Neural progenitor cell (in vitro differentiated cells): ENCODE results near the gene POLDIP3. TPM values are rescaled to one million over a fixed set of nuclear protein-coding genes. Genes with fewer than 3 reads are reported as not detected.

ENCODE experiments used
- DNase-seq: peaks from one replicate; pipeline ENCODE4 v3.0.0-alpha.2; 2016; ENCODE audit warnings: low spot score
- H2AFZ ChIP-seq: fragments of 200-600 bp; sonication (generic); replicated peaks from 2 replicates; pipeline ENCODE4 v1.6.1; 2016; ENCODE audit warnings: antibody characterized with exemption
- H3F3A ChIP-seq: fragments of 200-600 bp; sonication (generic); 2 replicates; pipeline ENCODE4 v1.6.1; 2016; ENCODE audit warnings: antibody characterized with exemption, low read depth
- H3K27ac ChIP-seq: fragments of 200-600 bp; sonication (generic); 2 replicates; pipeline ENCODE4 v1.5.1; 2016; ENCODE audit warnings: mild to moderate bottlenecking
- H3K27me3 ChIP-seq: fragments of 200-600 bp; sonication (generic); 2 replicates; pipeline ENCODE4 v1.6.1; 2016; ENCODE audit warnings: mild to moderate bottlenecking, moderate library complexity
- H3K36me3 ChIP-seq: fragments of 200-600 bp; sonication (generic); 2 replicates; pipeline ENCODE4 v1.5.1; 2016
- H3K4me1 ChIP-seq: fragments of 200-600 bp; sonication (generic); 2 replicates; pipeline ENCODE4 v1.6.1; 2016; ENCODE audit warnings: mixed run types
- H3K4me2 ChIP-seq: fragments of 200-600 bp; sonication (generic); 2 replicates; pipeline ENCODE4 v1.6.1; 2016
- H3K4me3 ChIP-seq: fragments of 200-600 bp; sonication (generic); 2 replicates; pipeline ENCODE4 v1.5.1; 2016
- H3K79me2 ChIP-seq: fragments of 200-600 bp; sonication (generic); 2 replicates; pipeline ENCODE4 v1.6.1; 2016; ENCODE audit warnings: low read depth
- H3K9ac ChIP-seq: fragments of 200-600 bp; sonication (generic); 2 replicates; pipeline ENCODE4 v1.6.1; 2016
- H3K9me3 ChIP-seq: fragments of 200-600 bp; sonication (generic); 2 replicates; pipeline ENCODE4 v1.5.1; 2016; ENCODE audit warnings: low read depth
- H4K20me1 ChIP-seq: fragments of 200-600 bp; sonication (generic); 2 replicates; pipeline ENCODE4 v1.6.1; 2016; ENCODE audit warnings: low read depth
- H3K27ac Mint-ChIP-seq: 3 replicates; pipeline ENCODE4 v1.8.0; 2021; ENCODE audit warnings: mixed read lengths
- H3K27me3 Mint-ChIP-seq: 2 replicates; pipeline ENCODE4 v1.8.0; 2022; ENCODE audit warnings: low read depth, mild to moderate bottlenecking, inconsistent platforms, moderate library complexity, mixed read lengths; ENCODE audit not compliant: insufficient read depth
- H3K36me3 Mint-ChIP-seq: 3 replicates; pipeline ENCODE4 v1.8.0; 2021; ENCODE audit warnings: mixed read lengths
- H3K4me1 Mint-ChIP-seq: 3 replicates; pipeline ENCODE4 v1.8.0; 2021; ENCODE audit warnings: mixed read lengths
- H3K4me3 Mint-ChIP-seq: 3 replicates; pipeline ENCODE4 v1.8.0; 2021; ENCODE audit warnings: mild to moderate bottlenecking, moderate library complexity, mixed read lengths
- H3K9me3 Mint-ChIP-seq: 3 replicates; pipeline ENCODE4 v1.8.0; 2020; ENCODE audit warnings: mixed read lengths
- CTCF ChIP-seq: fragments of 200-600 bp; sonication (generic); IDR thresholded peaks from 2 replicates; pipeline ENCODE4 v1.5.1; 2017; ENCODE audit warnings: antibody characterized with exemption, mild to moderate bottlenecking
- EZH2 ChIP-seq: fragments of 200-600 bp; sonication (generic); IDR thresholded peaks from 2 replicates; pipeline ENCODE4 v1.6.1; 2017; ENCODE audit warnings: antibody characterized with exemption, mild to moderate bottlenecking, moderate library complexity
- EZH2phosphoT487 ChIP-seq: fragments of 200-600 bp; sonication (generic); IDR thresholded peaks from 2 replicates; pipeline ENCODE4 v1.6.1; 2017; ENCODE audit warnings: antibody characterized with exemption
- total RNA-seq: library from RNA; depleted of rRNA; stranded (reverse); fragments of >200 nt; gene quantifications from 2 replicates; pipeline ENCODE4 v1.2.3, GENCODE V29; 2015; ENCODE audit warnings: low replicate concordance

POLDIP3 gene
- total RNA-seq, 1 donor from 2014 or later, result 37.8 TPM

- H4K20me1 ChIP-seq, result peaks cover 20% of the 10 kb centered on the region
- Mint-ChIP-seq H3K27ac (no peak overlapping the region), H3K9me3 (no peaks in the 10 kb centered on the region), H3K4me1 (peaks cover 3% of the 10 kb centered on the region), H3K27me3 (peaks cover 3% of the 10 kb centered on the region), H3K36me3 (peaks cover 6% of the 10 kb centered on the region), H3K4me3 (no peak overlapping the region)
- no peak for DNase-seq
- no peak overlapping the region for H3K4me2 ChIP-seq
- no peak overlapping the region for H3K4me3 ChIP-seq
- H3K9me3 ChIP-seq, result no peaks in the 10 kb centered on the region
- TF ChIP-seq EZH2, result no peak
- TF ChIP-seq CTCF, result no peak
- TF ChIP-seq EZH2phosphoT487, result no peak
- no peaks in the 10 kb centered on the region for H3F3A ChIP-seq
- peaks cover 10% of the 10 kb centered on the region for H3K4me1 ChIP-seq
- H3K27ac ChIP-seq, result no peak overlapping the region
- H3K27me3 ChIP-seq, result no peaks in the 10 kb centered on the region
- peaks cover 50% of the 10 kb centered on the region for H3K79me2 ChIP-seq
- H3K36me3 ChIP-seq, result no peaks in the 10 kb centered on the region
- no peak overlapping the region for H2AFZ ChIP-seq
- no peak overlapping the region for H3K9ac ChIP-seq
Observed at GRCh38 chr22:42639541-42640241, 25.0 kb upstream of the POLDIP3 start.

- Mint-ChIP-seq H3K36me3 (peaks cover 6% of the 10 kb centered on the region), H3K4me3 (no peak overlapping the region), H3K27me3 (peaks cover 3% of the 10 kb centered on the region), H3K9me3 (no peaks in the 10 kb centered on the region), H3K27ac (no peak overlapping the region), H3K4me1 (no peaks in the 10 kb centered on the region)
- Histone ChIP-seq H4K20me1 (peaks cover under 1% of the 10 kb centered on the region), H3K36me3 (no peaks in the 10 kb centered on the region), H3K27ac (no peak overlapping the region), H3K4me3 (no peak overlapping the region), H3K27me3 (no peaks in the 10 kb centered on the region), H3K4me2 (no peak overlapping the region), H3K79me2 (peaks cover 30% of the 10 kb centered on the region), H3K9me3 (no peaks in the 10 kb centered on the region), H2AFZ (no peak overlapping the region), H3K9ac (no peak overlapping the region), H3K4me1 (no peaks in the 10 kb centered on the region), H3F3A (no peaks in the 10 kb centered on the region)
- DNase-seq, result no peak
- TF ChIP-seq EZH2phosphoT487 (no peak), EZH2 (no peak), CTCF (no peak)
Observed at GRCh38 chr22:42637555-42637954, 22.9 kb upstream of the POLDIP3 start.

GRCh38 chr22:42636506-42636905, 21.8 kb upstream of the POLDIP3 start:
- Histone ChIP-seq H3K9ac (no peak overlapping the region), H4K20me1 (peaks cover 6% of the 10 kb centered on the region)

More at GRCh38 chr22:42636506-42636905, 21.8 kb upstream of the POLDIP3 start:
- no peaks in the 10 kb centered on the region for H3K4me1 ChIP-seq
- H3K79me2 ChIP-seq, result peaks cover 20% of the 10 kb centered on the region
- H3F3A ChIP-seq, result no peaks in the 10 kb centered on the region
- no peak overlapping the region for H3K4me3 ChIP-seq
- H3K4me3 Mint-ChIP-seq, result no peak overlapping the region
- no peaks in the 10 kb centered on the region for H3K9me3 Mint-ChIP-seq
- no peaks in the 10 kb centered on the region for H3K9me3 ChIP-seq
- no peaks in the 10 kb centered on the region for H3K36me3 ChIP-seq
- H3K27me3 ChIP-seq, result no peaks in the 10 kb centered on the region
- peaks cover 3% of the 10 kb centered on the region for H3K27me3 Mint-ChIP-seq
- no peak overlapping the region for H3K4me2 ChIP-seq
- no peak overlapping the region for H2AFZ ChIP-seq
- H3K27ac ChIP-seq, result no peak overlapping the region
- peaks cover 6% of the 10 kb centered on the region for H3K36me3 Mint-ChIP-seq
- no peak for DNase-seq
- no peak for TF ChIP-seq CTCF
- H3K4me1 Mint-ChIP-seq, result no peaks in the 10 kb centered on the region
- H3K27ac Mint-ChIP-seq, result no peak overlapping the region
